Aorta (tissue), 5 donors: Measurements from ENCODE around the gene LMOD2. TPM values are rescaled to one million over a fixed set of nuclear protein-coding genes. Genes with fewer than 3 reads are reported as not detected.
A peak's percentile ranks its signal among the peaks of the same experiment; 100 is the strongest.

ENCODE experiments used
- ATAC-seq: fragments of 200-7000 bp; cut with Tn5 transposase; one replicate; pipeline ENCODE4 v1.9.1; 2022; ENCODE audit warnings: moderate library complexity; ENCODE audit not compliant: low FRiP score
- DNase-seq, 2 donors: peaks; one replicate each; pipeline ENCODE4 v3.0.0-alpha.2; 2020
- H3K27ac ChIP-seq, 2 donors: one replicate each; pipeline ENCODE4 v1.5.1; 2013; ENCODE audit warnings: low read length in 2 of 2, mild to moderate bottlenecking in 2 of 2, moderate library complexity in 2 of 2, control low read depth in 1 of 2, inconsistent platforms in 1 of 2, low read depth in 1 of 2
- H3K27me3 ChIP-seq, 2 donors: one replicate each; pipeline ENCODE4 v1.6.1; 2013; ENCODE audit warnings: control low read depth in 1 of 2, low read length in 1 of 2, mild to moderate bottlenecking in 1 of 2, moderate library complexity in 1 of 2; ENCODE audit not compliant: insufficient read depth in 2 of 2, control insufficient read depth in 1 of 2
- H3K36me3 ChIP-seq, 2 donors: one replicate each; pipeline ENCODE4 v1.6.1; 2013; ENCODE audit warnings: control low read depth in 1 of 2, low read length in 1 of 2, mild to moderate bottlenecking in 1 of 2; ENCODE audit not compliant: insufficient read depth in 2 of 2, control insufficient read depth in 1 of 2
- H3K4me1 ChIP-seq, 2 donors: one replicate each; pipeline ENCODE4 v1.6.1; 2013; ENCODE audit warnings: low read length in 2 of 2, control low read depth in 1 of 2, mild to moderate bottlenecking in 1 of 2, moderate library complexity in 1 of 2; ENCODE audit not compliant: insufficient read depth in 2 of 2, control insufficient read depth in 1 of 2
- H3K4me3 ChIP-seq, 2 donors: one replicate each; pipeline ENCODE4 v1.5.1; 2013; ENCODE audit warnings: low read length in 2 of 2, control low read depth in 1 of 2, mild to moderate bottlenecking in 1 of 2
- H3K9me3 ChIP-seq: one replicate; pipeline ENCODE4 v1.6.1; 2013; ENCODE audit warnings: mild to moderate bottlenecking, low read length; ENCODE audit not compliant: control insufficient read depth
- WGBS, 2 donors: extraction: QIAGEN DNeasy Blood & Tissue Kit; methylation state at CpG; one replicate each; pipeline ENCODE4 v1.1.7; 2013; 5-methylcytosine and 5-hydroxymethylcytosine counted together
- intact Hi-C, 2 donors: fragments of 100-400 bp; cut with DNase I; formaldehyde crosslinking; loops; one replicate each; pipeline versions ENCODE4 v1.14.2 to v1.15.0; 2022
- polyA plus RNA-seq, 2 donors: library from polyadenylated mRNA; stranded (reverse); fragments of 200-250 nt; gene quantifications; one replicate each; pipeline ENCODE4 v1.2.3, GENCODE V29; 2013
- total RNA-seq, 2 donors: library from RNA; stranded (reverse); fragmentation: NEBNext Ultra II Directional; extraction: Animal tissue kit (Norgen Biotek cat#: 25700); gene quantifications; one replicate each; pipeline ENCODE4 v1.2.1, GENCODE V29; 2021
- donor health status: healthy with polysubstance abuse.
- donor health status: Bipolar disorder and iron deficiency.
- donor health status: DM: no; HTN: no; CAD: no.
- donor health status: DM: no; HTN: no; CAD: no.
- donor health status: DM: yes; HTN: yes; CAD: no.

LMOD2 gene
- total and polyA plus RNA-seq, 4 donors: 1.8 TPM; not detected in 3

DNA sequence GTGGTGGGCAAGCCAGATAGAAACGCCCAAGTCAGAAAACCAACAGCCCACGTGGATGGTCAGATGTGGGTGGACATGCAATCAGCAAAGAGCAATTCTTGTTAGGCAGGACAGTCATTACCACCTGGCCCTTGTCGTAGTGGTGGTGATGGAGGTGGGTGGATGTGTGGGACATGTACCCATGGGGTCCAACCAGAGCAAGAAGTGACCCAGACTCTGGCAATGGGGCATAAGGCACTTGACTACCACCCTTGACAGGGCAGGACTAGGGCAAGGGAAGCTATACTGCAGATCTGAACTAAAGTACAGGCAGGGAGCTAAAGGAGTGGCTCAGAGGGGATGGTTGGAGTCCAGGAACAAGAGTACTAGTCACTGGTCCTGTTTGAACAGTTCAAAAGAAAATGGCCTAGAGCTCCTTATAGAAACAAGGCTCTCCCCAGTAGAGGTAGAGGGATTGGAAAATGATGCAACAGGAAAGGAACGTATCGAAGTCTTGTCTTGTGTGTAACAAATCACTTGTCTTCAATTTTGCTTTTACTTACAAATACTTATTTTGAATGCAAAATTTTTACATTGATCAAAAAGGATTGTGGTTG, 17.6 kb downstream of the LMOD2 start:
- 92 to 93% methylated on average over 5 of the region's 5 CpGs for WGBS, 2 donors
- Histone ChIP-seq H3K27ac (no peak overlapping the region), H3K9me3 (no peaks in the 10 kb centered on the region), H3K4me3 (no peak overlapping the region), H3K4me1 (no peaks in the 10 kb centered on the region), H3K36me3 (no peaks in the 10 kb centered on the region), H3K27me3 (no peaks in the 10 kb centered on the region)
- intact Hi-C loops: no loop called here
- ATAC-seq (no peak), DNase-seq (no peak)

DNA sequence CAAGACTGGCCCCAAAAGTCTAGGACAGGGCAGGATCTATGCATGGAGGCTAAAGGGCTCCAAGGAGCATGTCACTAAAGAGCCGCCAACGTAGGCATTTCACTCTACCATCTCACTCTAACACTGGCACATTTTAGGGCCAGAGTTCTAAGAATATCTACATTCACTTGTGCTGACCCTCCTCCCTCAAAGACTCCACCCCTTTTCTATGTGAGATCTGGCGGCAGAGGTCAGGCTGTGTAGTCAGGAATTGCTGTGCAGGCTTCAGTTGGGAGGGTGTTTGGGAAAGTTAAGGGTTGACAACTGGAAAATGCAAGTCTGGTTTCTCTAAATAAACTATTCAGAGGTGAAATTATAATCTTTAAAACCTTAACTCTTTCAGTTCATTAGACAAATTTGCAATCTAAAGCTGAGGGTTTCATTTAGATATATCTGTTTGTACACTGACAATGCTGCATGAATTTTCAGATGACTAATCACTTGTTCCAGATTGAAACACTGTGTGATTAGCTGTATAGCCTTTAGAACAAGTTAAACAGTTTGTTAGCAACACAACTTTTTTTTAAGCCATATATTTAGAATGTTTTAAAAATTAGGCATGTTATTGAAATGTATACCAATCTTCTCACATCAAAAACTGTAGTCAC, 18.2 kb downstream of the LMOD2 start:
- 56 to 65% methylated on average over 3 of the region's 3 CpGs for WGBS, 2 donors
- no peak overlapping the region for H3K27ac ChIP-seq
- no peaks in the 10 kb centered on the region for H3K27me3 ChIP-seq

DNA sequence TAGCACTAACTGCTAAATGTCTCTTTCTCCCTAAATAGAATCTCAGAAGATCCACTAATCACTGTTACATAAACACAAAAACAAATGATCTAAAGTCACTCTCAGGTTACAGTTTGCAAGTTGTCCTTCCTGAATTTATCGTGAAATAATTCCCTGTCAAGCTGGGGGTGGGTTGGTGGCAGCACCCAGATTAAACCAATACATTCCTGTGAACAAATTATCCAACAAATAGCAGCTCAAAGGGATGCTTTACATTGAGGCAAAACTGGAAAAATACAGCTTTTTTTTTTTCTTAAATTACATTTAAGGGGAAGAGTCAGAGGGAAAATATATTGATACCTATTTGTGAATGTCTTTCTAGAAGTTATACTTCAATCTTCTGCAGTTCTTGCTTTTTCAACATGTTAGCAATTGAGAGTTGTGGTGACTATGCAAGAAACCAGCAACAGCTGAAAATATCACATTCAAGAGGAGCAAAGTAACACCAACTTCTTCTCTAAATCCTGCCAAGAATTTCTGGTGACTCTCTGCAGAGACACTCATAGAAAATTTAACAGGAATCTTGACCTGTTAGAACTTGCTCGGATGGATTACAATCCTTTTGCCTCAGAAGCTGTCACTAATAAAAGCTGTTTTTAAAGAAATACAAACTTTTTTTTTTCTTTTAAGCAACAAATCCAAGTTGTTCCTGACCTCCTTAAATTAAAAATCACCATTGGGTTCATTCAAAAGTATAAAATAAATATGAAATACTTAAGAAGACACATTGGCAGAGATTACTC, 18.9 kb downstream of the LMOD2 start:
- intact Hi-C loops: no loop called here
- 19% methylated on average over 2 of the region's 2 CpGs for WGBS, 2 donors
- no peak overlapping the region for H3K27ac ChIP-seq
- no peaks in the 10 kb centered on the region for H3K36me3 ChIP-seq
- peak; percentile 13 for ATAC-seq
- no peak overlapping the region for H3K4me3 ChIP-seq
- no peaks in the 10 kb centered on the region for H3K27me3 ChIP-seq
- H3K4me1 ChIP-seq: no peaks in the 10 kb centered on the region
- no peak for DNase-seq
- no peaks in the 10 kb centered on the region for H3K9me3 ChIP-seq

More for the DNA sequence above, 18.2 kb downstream of the LMOD2 start:
- ATAC-seq (no peak), DNase-seq (no peak)
- H3K4me3 ChIP-seq: no peak overlapping the region
- no peaks in the 10 kb centered on the region for H3K9me3 ChIP-seq
- H3K36me3 ChIP-seq: no peaks in the 10 kb centered on the region
- no peaks in the 10 kb centered on the region for H3K4me1 ChIP-seq
- intact Hi-C loops: no loop called here

DNA sequence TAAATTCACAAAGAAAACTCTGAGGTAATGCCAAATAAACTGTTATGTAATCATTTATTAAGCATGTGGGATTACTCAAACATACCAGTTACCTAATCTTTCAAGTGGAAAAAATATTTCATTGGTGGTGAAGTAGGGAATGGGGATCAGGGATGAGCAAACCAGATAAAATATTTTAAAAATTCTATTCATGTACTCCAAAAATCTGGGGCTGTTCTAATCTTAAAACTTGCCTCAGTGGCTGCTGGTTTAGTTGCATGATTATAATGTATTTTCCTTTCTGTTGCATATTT, 19.5 kb downstream of the LMOD2 start:
- no peaks in the 10 kb centered on the region for H3K4me1 ChIP-seq
- no peaks in the 10 kb centered on the region for H3K36me3 ChIP-seq
- H3K4me3 ChIP-seq: no peak overlapping the region
- no peaks in the 10 kb centered on the region for H3K9me3 ChIP-seq
- intact Hi-C loops: no loop called here
- no peak for ATAC-seq
- no peak for DNase-seq
- H3K27me3 ChIP-seq: no peaks in the 10 kb centered on the region
- no peak overlapping the region for H3K27ac ChIP-seq

DNA sequence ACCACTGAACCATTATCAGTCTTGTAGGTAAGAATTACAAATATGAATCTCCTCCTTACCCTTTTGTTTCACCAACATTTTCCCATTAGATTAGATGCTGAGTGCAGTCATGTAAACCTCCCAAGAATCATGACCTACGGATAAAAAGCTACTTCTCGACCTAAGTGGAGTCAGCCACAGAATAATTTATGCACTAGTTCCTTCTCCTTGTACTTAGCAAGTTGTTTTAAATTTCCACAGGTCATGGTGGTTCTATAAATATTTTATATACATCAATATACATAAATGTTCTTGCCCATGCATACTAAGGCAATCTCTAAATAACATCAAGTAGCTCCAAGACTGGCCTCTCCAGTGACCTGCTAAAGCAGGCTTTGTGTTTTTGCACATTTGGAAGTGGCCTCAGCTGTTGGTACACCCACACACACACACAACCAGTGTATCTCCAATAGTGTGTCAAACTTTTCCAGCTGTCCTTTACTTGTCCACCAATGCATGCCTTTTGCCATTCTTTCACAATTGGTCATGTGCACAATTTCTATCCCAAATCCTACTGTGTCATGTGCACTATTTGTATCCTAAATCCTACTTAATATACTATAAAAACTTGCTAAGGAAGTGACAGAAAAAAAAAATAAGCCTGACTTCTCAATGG, 21.5 kb downstream of the LMOD2 start:
- H3K36me3 ChIP-seq: no peaks in the 10 kb centered on the region
- 78 to 80% methylated on average over 2 of the region's 2 CpGs for WGBS, 2 donors
- no peaks in the 10 kb centered on the region for H3K9me3 ChIP-seq
- H3K4me1 ChIP-seq: no peaks in the 10 kb centered on the region
- intact Hi-C loops: no loop called here
- no peak for ATAC-seq
- no peaks in the 10 kb centered on the region for H3K27me3 ChIP-seq
- no peak for DNase-seq
- no peak overlapping the region for H3K27ac ChIP-seq
- no peak overlapping the region for H3K4me3 ChIP-seq

DNA sequence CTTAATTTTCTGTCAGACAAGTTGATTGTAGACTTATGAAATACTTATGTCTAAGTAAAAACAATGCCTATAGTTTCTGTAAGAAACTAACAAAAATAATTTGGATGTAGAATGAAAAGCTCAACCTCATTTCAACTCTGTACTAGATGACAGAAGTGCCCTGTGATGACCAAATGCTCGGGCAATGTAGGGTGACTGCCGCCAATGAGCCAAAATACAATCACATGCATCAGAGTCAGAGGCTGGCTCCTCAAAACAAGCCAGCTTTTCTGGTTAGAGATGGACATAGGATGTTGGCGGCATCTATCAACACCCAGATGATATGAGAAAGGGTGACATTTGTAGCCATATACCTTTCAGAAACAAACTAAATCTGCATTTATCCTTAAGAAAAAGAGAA, 23.9 kb downstream of the LMOD2 start:
- 90% methylated on average over 3 of the region's 3 CpGs for WGBS, 2 donors
- no peak overlapping the region for H3K4me3 ChIP-seq
- H3K27ac ChIP-seq: no peak overlapping the region
- ATAC-seq (no peak), DNase-seq (no peak)
- no peaks in the 10 kb centered on the region for H3K27me3 ChIP-seq
- H3K4me1 ChIP-seq: no peaks in the 10 kb centered on the region
- intact Hi-C loops: loop anchor here in 1 of 2 donors (5.0 kb wide), 1 partner anchor 188 kb away; no protein-coding TSS in a partner anchor
- H3K36me3 ChIP-seq: no peaks in the 10 kb centered on the region
- no peaks in the 10 kb centered on the region for H3K9me3 ChIP-seq

DNA sequence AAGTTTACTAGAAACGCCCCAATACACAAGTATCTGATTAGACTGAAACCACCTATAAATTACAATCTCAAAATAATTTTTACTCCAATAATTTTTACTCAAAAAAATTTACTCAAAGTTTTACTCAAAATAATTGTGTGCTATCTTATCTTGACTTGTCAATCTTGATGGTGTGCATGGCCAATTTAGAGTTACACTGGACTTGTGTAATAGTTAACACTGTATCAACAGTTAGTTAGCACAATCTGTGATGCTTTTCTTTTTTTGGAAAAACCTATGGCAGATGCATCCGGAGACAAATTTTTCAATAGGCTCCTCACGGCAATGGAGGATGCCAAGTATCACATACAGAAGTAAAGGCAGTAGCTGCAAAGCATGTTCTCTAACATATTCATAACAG, 24.9 kb downstream of the LMOD2 start:
- no peaks in the 10 kb centered on the region for H3K36me3 ChIP-seq
- no peak overlapping the region for H3K4me3 ChIP-seq
- 67 to 71% methylated on average over 3 of the region's 3 CpGs for WGBS, 2 donors
- no peak overlapping the region for H3K27ac ChIP-seq
- H3K27me3 ChIP-seq: no peaks in the 10 kb centered on the region
- H3K4me1 ChIP-seq: no peaks in the 10 kb centered on the region
- ATAC-seq (no peak), DNase-seq (no peak)
- intact Hi-C loops: loop anchor here in 1 of 2 donors (5.0 kb wide), 1 partner anchor 187 kb away; no protein-coding TSS in a partner anchor
- no peaks in the 10 kb centered on the region for H3K9me3 ChIP-seq

DNA sequence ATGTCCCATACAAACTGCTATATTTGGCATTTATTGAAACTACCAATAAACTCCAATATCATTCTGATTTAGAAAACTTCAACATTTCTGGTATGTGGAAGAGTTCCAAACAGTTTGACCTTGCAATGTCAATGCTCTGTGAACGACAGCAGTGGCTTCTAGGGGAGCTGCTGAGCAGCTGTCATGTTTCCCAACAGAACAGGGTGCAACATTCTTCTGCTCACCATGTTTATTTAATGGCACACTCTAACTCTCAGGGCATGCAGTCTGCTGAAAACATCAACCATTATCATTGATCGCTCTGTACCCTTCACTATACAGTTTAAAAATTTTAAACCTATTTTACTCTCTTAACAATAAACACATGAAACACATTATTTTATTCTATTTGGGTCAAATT, 25.9 kb downstream of the LMOD2 start:
- Histone ChIP-seq H3K4me3 (no peak overlapping the region), H3K9me3 (no peaks in the 10 kb centered on the region), H3K4me1 (no peaks in the 10 kb centered on the region), H3K36me3 (no peaks in the 10 kb centered on the region), H3K27me3 (no peaks in the 10 kb centered on the region), H3K27ac (no peak overlapping the region)
- ATAC-seq: no peak
- intact Hi-C loops: loop anchor here in 1 of 2 donors (5.0 kb wide), 1 partner anchor 186 kb away; no protein-coding TSS in a partner anchor
- DNase-seq: no peak
- whole genome bisulfite sequencing, 2 donors: 59 to 66% methylated on average over 2 of the region's 2 CpGs
